ENCODE data around the gene ISCU.
"Not testable (repeated sequence)": the region's sequence is repeated elsewhere in the genome, so short reads cannot be mapped to it uniquely, and the experiment has no call there.

The ISCU gene

DNA sequence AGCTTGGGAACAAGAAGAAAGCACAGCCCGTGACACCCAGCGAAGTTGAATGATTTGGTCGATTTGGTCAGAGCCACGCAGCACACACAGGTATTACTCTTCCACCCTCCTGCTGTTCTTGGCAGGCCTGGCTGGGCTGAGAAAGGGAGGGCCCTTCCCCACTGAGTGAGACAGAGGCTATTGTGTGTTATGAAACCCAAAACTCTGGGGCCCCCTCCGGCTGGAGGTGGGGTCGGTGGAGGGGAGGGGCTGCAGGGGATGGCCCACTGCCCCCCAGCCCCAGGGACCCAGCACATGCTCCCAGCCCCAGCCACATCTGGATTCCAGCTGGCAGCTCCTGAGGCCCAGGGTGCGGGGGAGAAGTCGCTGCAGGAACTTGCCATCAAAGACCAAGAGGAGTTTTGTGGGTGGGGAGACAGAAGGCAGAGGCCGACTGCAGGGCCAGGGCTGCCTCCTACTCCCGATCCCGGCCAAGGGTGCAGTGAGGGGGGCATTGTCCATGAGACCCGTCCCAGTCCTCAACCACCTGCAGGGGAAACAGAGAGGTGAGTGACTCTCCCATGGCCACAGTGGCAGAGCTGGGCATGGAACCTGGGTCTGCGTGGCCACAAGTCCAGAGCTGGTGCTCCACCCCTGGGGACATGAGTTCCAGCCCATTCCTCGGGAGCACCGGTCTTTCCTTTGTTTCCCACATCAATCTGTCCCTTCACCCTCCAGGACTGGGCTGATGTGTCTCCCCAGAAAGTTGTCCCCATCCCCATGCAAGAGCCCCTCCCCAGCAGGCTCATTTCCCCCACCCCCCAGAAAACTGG is 26.8 kb downstream of the ISCU start:
- no peak for DNase-seq (ENCODE audit: low read depth, low spot score)

DNA sequence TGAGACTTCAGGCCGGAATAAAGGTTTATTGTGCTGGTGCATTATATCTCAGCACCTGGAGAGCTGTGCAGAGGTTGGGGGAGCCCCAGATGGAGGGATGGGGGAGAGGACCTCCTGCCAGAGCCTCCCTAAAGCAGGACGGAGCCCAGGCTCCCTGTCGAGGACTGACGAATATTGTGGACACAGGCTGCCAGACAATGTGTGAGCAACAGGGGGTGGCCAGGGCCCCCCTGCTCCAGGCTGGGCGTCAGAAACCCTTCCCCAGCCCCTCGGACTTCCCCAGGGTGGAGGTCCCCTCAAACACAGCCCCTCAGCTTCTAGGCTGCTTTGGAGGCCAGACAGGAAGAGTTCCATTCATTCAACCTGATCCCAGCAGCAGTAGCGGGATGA is 27.4 kb downstream of the ISCU start:
- no peak for DNase-seq (ENCODE audit: low read depth, low spot score)

DNA sequence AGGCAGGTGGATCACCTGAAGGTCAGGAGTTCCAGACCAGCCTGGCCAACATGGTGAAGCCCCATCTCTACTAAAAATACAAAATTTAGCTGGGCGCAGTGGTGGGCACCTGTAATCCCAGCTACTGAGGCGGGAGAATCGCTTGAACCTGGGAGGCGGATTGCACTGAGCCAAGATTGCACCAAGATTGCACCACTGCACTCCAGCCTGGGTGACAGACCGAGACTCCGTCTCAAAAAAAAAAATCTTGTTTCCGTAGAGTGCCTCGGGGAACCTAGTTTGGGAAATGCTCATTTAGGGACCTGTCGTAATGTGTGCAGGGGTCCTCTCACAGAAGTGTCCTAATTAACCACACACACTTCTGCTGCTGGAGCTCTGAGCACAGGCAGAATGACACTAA is 28.1 kb downstream of the ISCU start:
- DNase-seq (ENCODE audit: low read depth, low spot score): not testable (repeated sequence)

- no peak for DNase-seq (ENCODE audit: low read depth, low spot score)
Observed at GRCh38 chr12:108591267-108591980, 29.0 kb downstream of the ISCU start.

GRCh38 chr12:108592033-108592909 is 29.9 kb downstream of the ISCU start:
- DNase-seq (ENCODE audit: low read depth, low spot score): no peak

- no peak for DNase-seq (ENCODE audit: low read depth, low spot score)
Observed at GRCh38 chr12:108594323-108594903, 32.0 kb downstream of the ISCU start.

GRCh38 chr12:108594960-108595710 is 32.7 kb downstream of the ISCU start:
- no peak for DNase-seq (ENCODE audit: low read depth, low spot score)

GRCh38 chr12:108595711-108596647 is 33.6 kb downstream of the ISCU start:
- no peak for DNase-seq (ENCODE audit: low read depth, low spot score)

GRCh38 chr12:108596854-108597558 is 34.6 kb downstream of the ISCU start:
- DNase-seq (ENCODE audit: low read depth, low spot score): no peak

DNA sequence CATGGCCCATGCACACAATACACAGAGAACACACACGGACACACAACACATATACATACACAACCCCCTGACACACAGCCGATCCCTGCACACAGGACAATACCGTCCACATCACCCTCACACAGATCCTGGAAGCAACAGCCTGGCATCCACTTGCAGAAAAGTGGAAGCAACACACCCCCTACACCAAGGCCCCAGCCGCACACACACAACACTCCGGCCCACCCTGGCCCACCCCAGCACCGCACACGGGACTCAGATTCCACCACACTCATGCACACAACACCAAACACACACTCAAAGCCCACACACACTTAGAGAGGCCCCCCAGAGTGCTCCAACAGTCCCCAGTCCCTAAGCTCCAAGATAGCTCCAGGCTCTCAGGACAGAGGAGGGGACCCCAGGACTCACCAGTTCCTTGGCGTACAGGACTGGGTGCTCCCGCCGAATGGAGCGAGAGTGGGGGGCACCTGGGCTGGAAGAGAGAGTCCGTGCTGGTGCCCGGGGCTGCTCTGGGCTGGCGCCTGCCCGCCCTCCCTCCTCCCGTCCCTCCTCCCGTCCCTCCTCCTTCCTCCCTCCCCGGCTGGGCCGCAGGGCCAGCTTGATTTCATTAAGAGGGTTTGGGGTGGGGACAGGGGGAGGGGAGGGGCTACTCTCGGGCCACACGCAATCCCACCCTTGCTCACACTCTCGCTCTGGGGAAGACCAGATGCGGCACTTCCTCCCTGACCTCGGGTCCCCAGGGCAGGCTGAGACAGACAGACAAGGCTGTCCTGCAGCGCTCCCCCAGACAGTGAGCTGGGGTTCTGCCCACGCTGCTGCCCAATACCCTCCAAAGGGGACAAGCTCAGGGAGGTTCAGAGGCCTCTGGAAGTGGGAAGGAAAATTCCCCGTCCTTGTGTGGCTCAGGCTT is 35.4 kb downstream of the ISCU start, which contains the start of gene TMEM119:
TMEM119 (minus strand) TSS at position 526 of the 913 bp plus-strand sequence. CDS start 5,701 bp downstream, outside the sequence.
- no peak for DNase-seq (ENCODE audit: low read depth, low spot score)

DNA sequence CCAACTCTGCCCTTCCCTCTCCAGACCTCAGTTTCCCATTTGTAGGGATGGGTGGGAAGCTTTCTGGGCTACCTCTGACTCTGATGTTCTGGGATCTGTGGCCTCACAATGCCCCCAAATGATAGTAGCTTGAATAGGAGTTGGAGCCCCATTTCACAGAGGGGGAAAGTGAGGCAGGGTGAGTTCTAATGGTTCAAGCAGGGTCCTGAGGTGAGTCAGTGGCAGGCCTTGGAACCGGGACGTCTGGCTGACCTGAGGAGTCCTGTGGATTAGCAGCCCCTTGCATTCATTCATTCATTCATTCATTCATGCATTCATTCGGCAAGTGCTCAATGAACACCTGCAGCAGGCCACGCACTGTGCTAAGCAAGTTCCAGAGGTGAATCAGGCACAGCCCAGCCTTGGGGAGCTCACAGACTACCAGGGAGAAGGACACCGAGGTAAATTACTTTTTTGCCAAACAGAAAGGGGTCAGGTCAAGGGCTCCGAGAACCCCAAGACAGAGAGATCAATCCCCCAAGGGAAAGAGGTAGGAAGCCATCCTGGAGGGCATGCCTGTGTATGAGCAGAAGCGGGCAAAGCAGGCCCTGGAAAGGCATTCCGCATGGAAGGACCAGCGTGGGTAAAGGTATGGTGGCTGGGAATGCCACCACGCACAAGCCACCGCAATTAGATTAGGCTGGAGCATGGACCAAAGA is 36.3 kb downstream of the ISCU start:
- no peak for DNase-seq (ENCODE audit: low read depth, low spot score)

DNA sequence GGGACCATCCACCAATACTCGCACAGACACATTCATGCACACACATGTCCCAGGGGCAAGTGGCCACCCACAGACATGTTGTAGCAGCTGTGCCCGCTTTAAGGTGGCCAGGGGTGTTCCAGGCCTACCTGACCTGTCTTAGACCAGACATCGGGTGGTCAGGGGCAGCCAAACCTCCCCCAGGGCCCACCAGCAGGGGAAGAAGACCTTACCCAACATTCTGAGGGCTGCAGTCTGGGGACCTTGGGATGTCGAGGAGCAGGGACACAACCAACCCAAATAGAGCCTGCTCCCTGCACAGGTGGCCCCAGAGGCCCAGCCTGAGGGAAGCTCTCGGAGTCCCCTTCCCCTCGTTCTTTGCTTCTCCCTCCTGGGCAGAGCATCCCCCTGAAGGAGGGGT is 37.1 kb downstream of the ISCU start:
- DNase-seq (ENCODE audit: low read depth, low spot score): no peak

DNA sequence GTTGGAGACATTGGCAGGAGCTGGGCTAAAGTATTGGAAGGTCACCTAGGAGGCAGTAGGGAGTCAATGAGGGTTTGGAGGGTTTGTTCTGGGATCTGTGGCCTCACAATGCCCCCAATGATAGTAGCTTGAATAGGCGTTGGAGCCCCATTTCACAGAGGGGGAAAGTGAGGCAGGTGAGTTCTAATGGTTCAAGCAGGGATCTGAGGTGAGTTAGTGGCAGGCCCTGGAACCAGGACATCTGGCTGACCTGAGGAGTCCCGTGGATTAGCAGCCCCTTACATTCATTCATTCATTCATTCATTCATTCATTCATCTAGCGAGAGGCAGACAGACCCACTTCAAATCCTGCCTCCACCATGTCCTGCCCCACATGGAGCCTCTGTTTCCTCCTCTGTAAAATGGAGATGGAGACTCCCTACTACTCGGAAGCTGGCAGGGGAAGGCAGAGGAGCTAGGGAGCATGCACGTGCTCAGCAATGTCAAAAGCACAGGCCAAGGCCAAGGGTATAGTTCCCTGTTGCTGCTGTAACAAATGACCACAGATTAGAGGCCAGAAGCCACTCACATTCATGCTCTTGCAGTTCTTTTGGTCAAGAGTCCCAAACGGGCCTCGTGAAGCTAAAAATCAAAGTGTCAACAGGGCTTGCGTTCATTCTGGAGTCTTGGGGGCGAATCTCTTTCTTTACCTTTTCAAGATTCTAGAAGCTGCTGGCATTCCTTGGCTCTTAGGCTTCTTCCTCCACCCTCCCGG is 37.7 kb downstream of the ISCU start:
- DNase-seq (ENCODE audit: low read depth, low spot score): no peak

DNA sequence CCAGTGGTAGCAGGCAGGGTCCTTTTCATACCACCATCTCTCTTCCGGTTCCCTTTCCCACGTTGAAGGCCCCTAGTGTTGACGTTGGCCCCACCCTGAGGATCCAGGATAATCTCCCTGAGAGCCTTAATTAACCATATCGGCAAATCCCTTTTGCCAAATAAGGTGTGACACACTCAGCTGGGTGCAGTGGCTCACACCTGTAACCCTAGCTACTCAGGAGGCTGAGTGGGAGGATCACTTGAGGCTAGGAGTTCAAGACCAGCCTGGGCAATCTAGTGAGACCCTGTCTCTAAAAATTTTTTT is 38.3 kb downstream of the ISCU start:
- no peak for DNase-seq (ENCODE audit: low read depth, low spot score)

DNA sequence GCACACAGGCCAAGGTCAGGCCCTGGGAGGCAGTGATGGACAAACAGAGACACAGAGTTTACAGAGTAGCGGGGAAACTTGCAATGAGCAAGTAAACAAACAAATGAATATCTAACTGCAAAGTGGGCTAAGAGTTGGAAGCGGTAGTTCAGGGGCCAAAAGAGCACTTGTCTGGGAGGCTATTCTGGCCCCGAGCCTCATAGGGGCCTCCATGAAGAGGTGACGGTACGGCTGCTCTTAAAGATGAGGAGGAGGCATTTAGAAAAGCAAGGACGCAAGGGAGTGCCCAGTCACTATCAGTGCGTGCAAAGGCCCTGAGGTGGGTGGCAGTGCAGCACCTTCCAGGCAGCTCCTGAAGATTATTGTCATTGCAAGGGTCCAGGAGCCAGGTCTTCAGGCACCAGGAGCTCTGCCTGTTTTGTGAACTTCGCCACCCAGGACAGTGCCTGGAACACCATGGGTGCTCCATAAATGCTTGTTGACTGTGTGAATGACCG is 39.9 kb downstream of the ISCU start:
- DNase-seq (ENCODE audit: low read depth, low spot score): no peak

DNA sequence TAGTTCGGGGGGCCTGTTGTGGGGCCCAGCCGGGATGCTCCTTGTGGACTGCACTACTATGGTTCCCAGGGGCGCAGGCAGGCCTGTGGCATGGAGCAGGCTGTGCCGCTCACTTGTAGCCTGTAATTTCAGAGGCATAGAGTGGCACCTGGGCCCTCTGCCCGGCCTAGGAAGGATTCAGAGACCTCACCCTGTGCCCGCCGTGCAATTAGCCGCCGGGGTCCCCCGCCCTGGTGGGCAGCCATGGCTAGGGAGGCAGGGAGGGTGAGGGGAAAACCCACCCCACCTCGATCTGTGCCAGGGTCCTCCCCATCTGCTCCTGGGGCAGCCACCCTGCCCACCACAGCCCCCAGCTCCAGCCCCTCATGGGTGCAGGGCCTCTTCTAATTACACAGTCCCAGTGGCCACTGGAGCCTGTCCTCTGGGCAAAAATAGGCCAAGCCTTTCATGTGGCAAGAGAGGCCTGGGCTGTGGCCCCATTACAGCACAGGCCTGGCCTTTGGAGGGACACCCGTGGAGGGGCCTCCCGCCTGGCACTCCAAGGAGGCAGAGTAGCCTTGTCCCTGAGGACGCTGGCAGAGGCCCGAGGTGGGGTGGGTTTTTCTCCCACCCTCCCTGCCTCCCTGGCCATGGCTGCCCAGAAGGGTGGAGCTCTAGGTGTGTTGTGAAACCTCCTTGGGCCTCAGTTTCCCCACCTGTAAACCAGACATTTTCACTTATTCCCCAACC is 40.7 kb downstream of the ISCU start:
- no peak for DNase-seq (ENCODE audit: low read depth, low spot score)

All from smooth muscle cell of the brain vasculature (primary cell).